ENCODE results near the gene MFSD2B.

DNA sequence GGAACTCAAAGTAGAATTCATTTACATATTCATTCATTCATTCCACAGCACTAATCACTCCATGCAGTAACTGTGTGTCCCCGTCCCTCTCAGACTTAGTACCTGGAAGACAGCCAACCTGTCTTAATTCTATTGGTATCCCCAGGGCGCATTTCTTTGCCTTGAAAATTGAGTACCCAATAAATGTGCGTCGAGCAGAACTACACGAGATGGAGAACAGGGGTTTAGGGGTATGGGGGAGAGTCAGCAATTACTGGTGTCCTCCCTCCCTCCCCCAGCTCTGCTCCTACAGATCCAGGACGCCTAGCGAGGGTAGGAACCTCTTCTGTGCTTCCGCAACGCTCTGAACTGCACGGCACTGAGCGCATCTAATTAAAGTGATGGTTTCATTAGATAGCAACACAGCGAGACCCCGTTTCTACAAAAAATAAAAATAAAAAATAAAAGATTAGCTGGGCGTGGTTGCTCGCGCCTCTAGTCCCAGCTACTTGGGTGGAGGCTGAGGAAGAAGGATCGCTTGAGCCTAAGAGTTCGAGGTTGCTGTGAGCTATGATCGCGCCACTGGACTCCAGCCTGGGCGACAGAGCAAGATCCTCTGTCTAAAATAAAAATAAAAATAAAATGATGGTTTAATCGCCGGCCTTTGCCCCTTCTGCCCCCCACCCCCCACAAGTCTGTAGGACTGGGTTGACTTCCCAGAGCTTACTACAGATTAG, 39.0 kb downstream of the MFSD2B start:
- TF ChIP-seq, protein P1, sequence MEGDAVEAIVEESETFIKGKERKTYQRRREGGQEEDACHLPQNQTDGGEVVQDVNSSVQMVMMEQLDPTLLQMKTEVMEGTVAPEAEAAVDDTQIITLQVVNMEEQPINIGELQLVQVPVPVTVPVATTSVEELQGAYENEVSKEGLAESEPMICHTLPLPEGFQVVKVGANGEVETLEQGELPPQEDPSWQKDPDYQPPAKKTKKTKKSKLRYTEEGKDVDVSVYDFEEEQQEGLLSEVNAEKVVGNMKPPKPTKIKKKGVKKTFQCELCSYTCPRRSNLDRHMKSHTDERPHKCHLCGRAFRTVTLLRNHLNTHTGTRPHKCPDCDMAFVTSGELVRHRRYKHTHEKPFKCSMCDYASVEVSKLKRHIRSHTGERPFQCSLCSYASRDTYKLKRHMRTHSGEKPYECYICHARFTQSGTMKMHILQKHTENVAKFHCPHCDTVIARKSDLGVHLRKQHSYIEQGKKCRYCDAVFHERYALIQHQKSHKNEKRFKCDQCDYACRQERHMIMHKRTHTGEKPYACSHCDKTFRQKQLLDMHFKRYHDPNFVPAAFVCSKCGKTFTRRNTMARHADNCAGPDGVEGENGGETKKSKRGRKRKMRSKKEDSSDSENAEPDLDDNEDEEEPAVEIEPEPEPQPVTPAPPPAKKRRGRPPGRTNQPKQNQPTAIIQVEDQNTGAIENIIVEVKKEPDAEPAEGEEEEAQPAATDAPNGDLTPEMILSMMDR (IDR thresholded peaks at IDR 0.05), result no peak
- peak; percentile 86 for TF ChIP-seq ZNF121 (CRISPR knock-in tag; IDR thresholded peaks at IDR 0.05)
- TF ChIP-seq ETV6 (CRISPR knock-in tag; IDR thresholded peaks at IDR 0.05), result no peak

All from WTC11 (cell line).